ENCODE results near the gene UNC80.

The UNC80 gene

GRCh38 chr2:209917154-209917771, 145.6 kb downstream of the UNC80 start:
- no peak overlapping the region for H3K9ac ChIP-seq
- no peaks in the 10 kb centered on the region for H3K36me3 ChIP-seq
- no peaks in the 10 kb centered on the region; a peak in 1 of 22 replicates for H4K20me1 ChIP-seq
- no peak overlapping the region for H3K4me2 ChIP-seq
- no peak for TF ChIP-seq Cebpa-rat (IDR thresholded peaks at IDR 0.05)
- no peaks in the 10 kb centered on the region for H3K27me3 ChIP-seq
- no peaks in the 10 kb centered on the region for H3K4me1 ChIP-seq
- H3K27ac ChIP-seq = no peak overlapping the region
- no peaks in the 10 kb centered on the region for H3K9me3 ChIP-seq (replicated peaks in 1 of 11)
- H3K4me3 ChIP-seq = no peak overlapping the region

GRCh38 chr2:209918251-209918650, 146.6 kb downstream of the UNC80 start:
- H3K4me3 ChIP-seq = no peak overlapping the region
- no peak overlapping the region for H3K9ac ChIP-seq
- H3K4me1 ChIP-seq = no peaks in the 10 kb centered on the region
- H3K36me3 ChIP-seq = no peaks in the 10 kb centered on the region
- no peak overlapping the region for H3K27ac ChIP-seq
- H3K27me3 ChIP-seq = no peaks in the 10 kb centered on the region
- TF ChIP-seq Cebpa-rat (IDR thresholded peaks at IDR 0.05) = no peak
- H4K20me1 ChIP-seq = no peaks in the 10 kb centered on the region; a peak in 1 of 22 replicates
- H3K9me3 ChIP-seq (replicated peaks in 1 of 11) = no peaks in the 10 kb centered on the region
- H3K4me2 ChIP-seq = no peak overlapping the region

GRCh38 chr2:209922116-209922515, 150.5 kb downstream of the UNC80 start:
- Histone ChIP-seq H3K4me1 (no peaks in the 10 kb centered on the region), H3K9ac (no peak overlapping the region), H3K27ac (no peak overlapping the region), H3K36me3 (no peaks in the 10 kb centered on the region), H4K20me1 (no peaks in the 10 kb centered on the region; a peak in 1 of 22 replicates), H3K4me3 (no peak overlapping the region), H3K9me3 (replicated peaks in 1 of 11) (peaks cover 0 to 6% (median 0%) of the 10 kb centered on the region in 11 experiments; a peak in 3 of 22 replicates), H3K4me2 (no peak overlapping the region), H3K27me3 (no peaks in the 10 kb centered on the region)
- TF ChIP-seq Cebpa-rat (IDR thresholded peaks at IDR 0.05) = no peak

- TF ChIP-seq Cebpa-rat (IDR thresholded peaks at IDR 0.05) = no peak
- no peak overlapping the region for H3K9ac ChIP-seq
- no peak overlapping the region for H3K4me3 ChIP-seq
- no peaks in the 10 kb centered on the region for H3K27me3 ChIP-seq
- peaks cover 0 to 6% (median 0%) of the 10 kb centered on the region in 11 experiments; a peak in 3 of 22 replicates for H3K9me3 ChIP-seq (replicated peaks in 1 of 11)
- H3K36me3 ChIP-seq = no peaks in the 10 kb centered on the region
- no peak overlapping the region for H3K4me2 ChIP-seq
- no peak overlapping the region for H3K27ac ChIP-seq
- no peaks in the 10 kb centered on the region for H3K4me1 ChIP-seq
- H4K20me1 ChIP-seq = no peaks in the 10 kb centered on the region
Observed at GRCh38 chr2:209929369-209929768, 157.7 kb downstream of the UNC80 start.

GRCh38 chr2:209933499-209934483, 162.2 kb downstream of the UNC80 start:
- Histone ChIP-seq H3K9ac (no peak overlapping the region), H3K4me1 (no peaks in the 10 kb centered on the region), H3K36me3 (no peaks in the 10 kb centered on the region), H3K9me3 (replicated peaks in 1 of 11) (no peaks in the 10 kb centered on the region), H3K4me3 (no peak overlapping the region), H3K4me2 (no peak overlapping the region), H3K27me3 (no peaks in the 10 kb centered on the region), H4K20me1 (no peaks in the 10 kb centered on the region), H3K27ac (no peak overlapping the region)
- no peak for TF ChIP-seq Cebpa-rat (IDR thresholded peaks at IDR 0.05)

GRCh38 chr2:209936106-209936666, 164.6 kb downstream of the UNC80 start:
- no peaks in the 10 kb centered on the region for H3K27me3 ChIP-seq
- no peak overlapping the region for H3K27ac ChIP-seq
- H3K9me3 ChIP-seq (replicated peaks in 1 of 11) = no peaks in the 10 kb centered on the region
- no peak for TF ChIP-seq Cebpa-rat (IDR thresholded peaks at IDR 0.05)
- H3K9ac ChIP-seq = no peak overlapping the region
- H3K36me3 ChIP-seq = no peaks in the 10 kb centered on the region
- no peaks in the 10 kb centered on the region for H3K4me1 ChIP-seq
- no peaks in the 10 kb centered on the region for H4K20me1 ChIP-seq
- no peak overlapping the region for H3K4me2 ChIP-seq
- no peak overlapping the region for H3K4me3 ChIP-seq

- Histone ChIP-seq H3K4me3 (no peak overlapping the region), H3K4me2 (no peak overlapping the region), H3K9me3 (replicated peaks in 1 of 11) (no peaks in the 10 kb centered on the region), H4K20me1 (no peaks in the 10 kb centered on the region), H3K27ac (no peak overlapping the region), H3K27me3 (no peaks in the 10 kb centered on the region), H3K4me1 (no peaks in the 10 kb centered on the region), H3K36me3 (no peaks in the 10 kb centered on the region), H3K9ac (no peak overlapping the region)
- TF ChIP-seq Cebpa-rat (IDR thresholded peaks at IDR 0.05) = no peak
Observed at GRCh38 chr2:209937893-209938292, 166.3 kb downstream of the UNC80 start.

GRCh38 chr2:209938906-209939305, 167.3 kb downstream of the UNC80 start:
- H3K4me3 ChIP-seq = no peak overlapping the region
- H3K4me1 ChIP-seq = no peaks in the 10 kb centered on the region
- no peaks in the 10 kb centered on the region for H4K20me1 ChIP-seq
- H3K36me3 ChIP-seq = no peaks in the 10 kb centered on the region
- no peak overlapping the region for H3K4me2 ChIP-seq
- H3K9ac ChIP-seq = no peak overlapping the region
- no peaks in the 10 kb centered on the region for H3K27me3 ChIP-seq
- TF ChIP-seq Cebpa-rat (IDR thresholded peaks at IDR 0.05) = no peak
- H3K27ac ChIP-seq = no peak overlapping the region
- no peaks in the 10 kb centered on the region for H3K9me3 ChIP-seq (replicated peaks in 1 of 11)

GRCh38 chr2:209940936-209941335, 169.3 kb downstream of the UNC80 start:
- no peak overlapping the region for H3K4me3 ChIP-seq
- TF ChIP-seq Cebpa-rat (IDR thresholded peaks at IDR 0.05) = no peak
- no peak overlapping the region for H3K27ac ChIP-seq
- no peaks in the 10 kb centered on the region for H4K20me1 ChIP-seq
- H3K9ac ChIP-seq = no peak overlapping the region
- no peak overlapping the region for H3K4me2 ChIP-seq
- no peaks in the 10 kb centered on the region for H3K36me3 ChIP-seq
- H3K9me3 ChIP-seq (replicated peaks in 1 of 11) = no peaks in the 10 kb centered on the region
- H3K27me3 ChIP-seq = no peaks in the 10 kb centered on the region
- H3K4me1 ChIP-seq = no peaks in the 10 kb centered on the region

Data from BLaER1 treated with 17β-estradiol and CSF1 and Interleukin-3, amounts not matched to agents 10 nM and 100 nM (cell line).